ENCODE measurements around the gene ZP1. TPM values are rescaled to one million over a fixed set of nuclear protein-coding genes. Genes with fewer than 3 reads are reported as not detected.
A peak's percentile ranks its signal among the peaks of the same experiment; 100 is the strongest.

Gene ZP1
- total and polyA plus RNA-seq, 10 of the 15 experiments (the other 5 are each of a cell fraction or from before 2014, with no cell fraction given), result not detected

GRCh38 chr11:60910711-60911380, 43.5 kb downstream of the ZP1 start:
- Histone ChIP-seq H3K27ac (ENCODE audit: control insufficient read depth, insufficient read depth) (peak overlapping the region; percentile 94), H3K79me2 (ENCODE audit: control insufficient read depth, insufficient read depth, low read length) (peaks cover 14% of the 10 kb centered on the region), H3K4me2 (ENCODE audit: control insufficient read depth, insufficient read depth) (peak overlapping the region; percentile 77), H3K4me1 (ENCODE audit: control insufficient read depth, insufficient read depth, low read length) (peaks cover 54% of the 10 kb centered on the region), H2AFZ (ENCODE audit: control insufficient read depth, low read depth, low read length) (no peak overlapping the region), H3K27me3 (replicated peaks in 1 of 2; ENCODE audit: control insufficient read depth in 2 of 2, insufficient read depth in 2 of 2, low read length in 1 of 2) (no peaks in the 10 kb centered on the region), H4K20me1 (ENCODE audit: control insufficient read depth, insufficient read depth) (no peaks in the 10 kb centered on the region), H3K4me3 (no peak overlapping the region), H3K36me3 (ENCODE audit: control insufficient read depth in 2 of 2, insufficient read depth in 2 of 2, low read length in 1 of 2) (no peaks in the 10 kb centered on the region), H3K9me3 (replicated peaks; ENCODE audit: control insufficient read depth, insufficient read depth, low read length) (peaks cover 8% of the 10 kb centered on the region), H3K9ac (ENCODE audit: control insufficient read depth, insufficient read depth, low read length) (peak overlapping the region; percentile 13; the same call in 1 of the 2 replicates)
- in situ Hi-C loops (cut with MboI) (no loop called here), intact Hi-C loops (cut with micrococcal nuclease; ENCODE audit: unreplicated experiment) (no loop called here)
- WGBS (ENCODE audit: insufficient coverage, insufficient replicate concordance, low lambda C conversion rate, missing lambda C conversion rate), result 35% methylated on average over 5 of the region's 5 CpGs
- no peak for DNase-seq (ENCODE audit: low read depth, low spot score)
- FAIRE-seq, result no peak
- ChIA-PET SMC1A (ENCODE audit: uncharacterized antibody, unreplicated experiment) (interaction anchor here (0.9 to 1.5 kb wide), 2 partner anchors 59 to 149 kb away, joined by 3 read pairs; no protein-coding TSS in a partner anchor), RAD21 (ENCODE audit: unreplicated experiment) (interaction anchor here (1.1 to 5.9 kb wide), 4 partner anchors 8 to 150 kb away, joined by 3 to 43 read pairs (median 4); no protein-coding TSS in a partner anchor), POLR2A (interaction anchor here (1.8 kb wide), 1 partner anchor 250 kb away, joined by 5 read pairs; the partner anchor contains the start of gene VPS37C), CTCF (interaction anchor here (0.7 to 1.2 kb wide), 6 partner anchors 14 to 132 kb away, joined by 3 read pairs; no protein-coding TSS in a partner anchor)
- no TSS peak for BruUV-seq (replicated peaks)
- ATAC-seq, result no peak
- TF ChIP-seq, protein P1, sequence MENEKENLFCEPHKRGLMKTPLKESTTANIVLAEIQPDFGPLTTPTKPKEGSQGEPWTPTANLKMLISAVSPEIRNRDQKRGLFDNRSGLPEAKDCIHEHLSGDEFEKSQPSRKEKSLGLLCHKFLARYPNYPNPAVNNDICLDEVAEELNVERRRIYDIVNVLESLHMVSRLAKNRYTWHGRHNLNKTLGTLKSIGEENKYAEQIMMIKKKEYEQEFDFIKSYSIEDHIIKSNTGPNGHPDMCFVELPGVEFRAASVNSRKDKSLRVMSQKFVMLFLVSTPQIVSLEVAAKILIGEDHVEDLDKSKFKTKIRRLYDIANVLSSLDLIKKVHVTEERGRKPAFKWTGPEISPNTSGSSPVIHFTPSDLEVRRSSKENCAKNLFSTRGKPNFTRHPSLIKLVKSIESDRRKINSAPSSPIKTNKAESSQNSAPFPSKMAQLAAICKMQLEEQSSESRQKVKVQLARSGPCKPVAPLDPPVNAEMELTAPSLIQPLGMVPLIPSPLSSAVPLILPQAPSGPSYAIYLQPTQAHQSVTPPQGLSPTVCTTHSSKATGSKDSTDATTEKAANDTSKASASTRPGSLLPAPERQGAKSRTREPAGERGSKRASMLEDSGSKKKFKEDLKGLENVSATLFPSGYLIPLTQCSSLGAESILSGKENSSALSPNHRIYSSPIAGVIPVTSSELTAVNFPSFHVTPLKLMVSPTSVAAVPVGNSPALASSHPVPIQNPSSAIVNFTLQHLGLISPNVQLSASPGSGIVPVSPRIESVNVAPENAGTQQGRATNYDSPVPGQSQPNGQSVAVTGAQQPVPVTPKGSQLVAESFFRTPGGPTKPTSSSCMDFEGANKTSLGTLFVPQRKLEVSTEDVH (IDR thresholded peaks at IDR 0.05; ENCODE audit: low read depth, partially characterized antibody), result no peak
- TF ChIP-seq EED (IDR thresholded peaks at IDR 0.05; ENCODE audit: low read depth), result peak; percentile 91
- no peak for TF ChIP-seq SIX5 (IDR thresholded peaks at IDR 0.05; ENCODE audit: low read depth, low read length, severe bottlenecking)
- peak in 1 of 2 experiments; percentile 92; a peak in 2 of 4 replicates for TF ChIP-seq ETV6 (conservative IDR thresholded peaks at IDR 0.05 in 1 of 2, IDR thresholded peaks at IDR 0.05 in 1 of 2; ENCODE audit: borderline replicate concordance in 1 of 2, low read depth in 1 of 2)
- no peak for TF ChIP-seq POLR2AphosphoS2 (IDR thresholded peaks at IDR 0.05; ENCODE audit: low read depth, low read length)
- TF ChIP-seq SRF (IDR thresholded peaks at IDR 0.05; ENCODE audit: low read depth in 2 of 2, low read length in 2 of 2), result peak in 1 of 2 experiments; percentile 75; a peak in 1 of 4 replicates
- TF ChIP-seq ZBTB40 (IDR thresholded peaks at IDR 0.05; ENCODE audit: borderline replicate concordance), result peak; percentile 43; the same call in 1 of the 2 replicates
- peak; percentile 51; the same call in 1 of the 2 replicates for TF ChIP-seq SPI1 (IDR thresholded peaks at IDR 0.05; ENCODE audit: borderline replicate concordance, insufficient read depth, low read depth, low read length)
- peak; percentile 17; the same call in 1 of the 2 replicates for TF ChIP-seq CREM (IDR thresholded peaks at IDR 0.05; ENCODE audit: low read depth)
- peak; percentile 21 to 29; a peak in 1 of 4 replicates for TF ChIP-seq BHLHE40 (IDR thresholded peaks at IDR 0.05; ENCODE audit: borderline replicate concordance in 1 of 2, low read depth in 2 of 2, low read length in 1 of 2)
- no peak for TF ChIP-seq SMAD1 (IDR thresholded peaks at IDR 0.05; ENCODE audit: low read depth, partially characterized antibody)
